H1 (cell line): ENCODE measurements around the gene CACNA1F.

Source experiments
- POLR2A ChIP-seq, 2 experiments: IDR thresholded peaks; 1 replicate in 1 of 2; 2 replicates in 1 of 2; pipeline ENCODE4 v1.6.1; 2011; ENCODE audit warnings: low read depth in 2 of 2, low read length in 2 of 2, mild to moderate bottlenecking in 2 of 2; ENCODE audit errors: control extremely low read depth in 1 of 2
- TF ChIP-seq, protein P1 (sequence below), 3 experiments: IDR thresholded peaks; 1 replicate in 2 of 3; 2 replicates in 1 of 3; pipeline versions ENCODE4 v1.5.1 to v1.6.1; 2011; ENCODE audit warnings: low read length in 3 of 3, mild to moderate bottlenecking in 3 of 3, inconsistent platforms in 2 of 3, low read depth in 1 of 3, moderate library complexity in 1 of 3; ENCODE audit not compliant: insufficient read depth in 1 of 3; ENCODE audit errors: control extremely low read depth in 1 of 3

DNA sequence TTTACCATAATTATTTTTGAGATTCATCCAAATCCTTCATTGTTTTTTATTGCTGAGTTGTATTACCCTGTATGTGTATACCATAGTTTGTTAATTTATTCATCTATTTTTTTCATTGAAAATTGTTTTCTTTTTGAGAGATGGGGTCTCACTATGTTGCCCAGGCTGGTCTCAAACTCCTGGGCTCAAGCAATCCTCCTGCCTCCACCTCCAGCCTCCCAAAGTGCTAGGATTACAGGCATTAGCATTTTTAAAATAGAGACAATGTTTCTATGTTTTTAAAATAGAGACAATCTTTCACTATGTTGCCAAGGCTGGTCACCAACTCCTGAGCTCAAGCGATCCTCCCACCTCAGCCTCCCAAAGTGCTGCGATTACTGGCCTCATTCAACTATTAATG lies 72.2 kb downstream of the CACNA1F start:
- TF ChIP-seq POLR2A (IDR thresholded peaks at IDR 0.05; ENCODE audit: control extremely low read depth in 1 of 2, low read depth in 2 of 2, low read length in 2 of 2) = no peak
- TF ChIP-seq, protein P1, sequence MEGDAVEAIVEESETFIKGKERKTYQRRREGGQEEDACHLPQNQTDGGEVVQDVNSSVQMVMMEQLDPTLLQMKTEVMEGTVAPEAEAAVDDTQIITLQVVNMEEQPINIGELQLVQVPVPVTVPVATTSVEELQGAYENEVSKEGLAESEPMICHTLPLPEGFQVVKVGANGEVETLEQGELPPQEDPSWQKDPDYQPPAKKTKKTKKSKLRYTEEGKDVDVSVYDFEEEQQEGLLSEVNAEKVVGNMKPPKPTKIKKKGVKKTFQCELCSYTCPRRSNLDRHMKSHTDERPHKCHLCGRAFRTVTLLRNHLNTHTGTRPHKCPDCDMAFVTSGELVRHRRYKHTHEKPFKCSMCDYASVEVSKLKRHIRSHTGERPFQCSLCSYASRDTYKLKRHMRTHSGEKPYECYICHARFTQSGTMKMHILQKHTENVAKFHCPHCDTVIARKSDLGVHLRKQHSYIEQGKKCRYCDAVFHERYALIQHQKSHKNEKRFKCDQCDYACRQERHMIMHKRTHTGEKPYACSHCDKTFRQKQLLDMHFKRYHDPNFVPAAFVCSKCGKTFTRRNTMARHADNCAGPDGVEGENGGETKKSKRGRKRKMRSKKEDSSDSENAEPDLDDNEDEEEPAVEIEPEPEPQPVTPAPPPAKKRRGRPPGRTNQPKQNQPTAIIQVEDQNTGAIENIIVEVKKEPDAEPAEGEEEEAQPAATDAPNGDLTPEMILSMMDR (IDR thresholded peaks at IDR 0.05; ENCODE audit: control extremely low read depth in 1 of 3, insufficient read depth in 1 of 3, low read depth in 1 of 3, low read length in 3 of 3) = no peak
